Measurements from ENCODE around the gene UBR4. TPM values are rescaled to one million over a fixed set of nuclear protein-coding genes. Genes with fewer than 3 reads are reported as not detected.

The UBR4 gene
- total and polyA plus RNA-seq, 7 donors = 89.9 to 185 (median 118) TPM

DNA sequence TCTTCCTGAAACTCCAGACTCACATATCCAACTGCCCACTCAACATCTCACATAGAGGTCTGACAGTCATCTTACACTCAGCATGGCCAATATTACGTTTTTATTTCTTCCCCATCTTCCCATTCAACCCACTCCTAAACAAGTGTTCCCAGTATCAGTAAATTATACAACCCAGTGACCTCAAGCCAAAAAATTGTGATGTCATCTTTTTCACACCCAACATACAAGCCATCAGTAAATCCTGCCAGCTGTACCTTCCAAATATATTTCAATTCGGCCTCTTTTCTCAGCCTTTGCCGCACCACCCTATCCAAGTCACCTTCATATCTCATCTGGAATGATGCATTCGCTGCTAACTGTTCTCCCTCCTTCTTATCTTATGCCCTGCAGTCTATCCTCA lies 19.6 kb downstream of the UBR4 start:
- ATAC-seq = no peak
- no peaks in the 10 kb centered on the region for H3K9me3 ChIP-seq
- H3K4me1 ChIP-seq = no peaks in the 10 kb centered on the region
- H3K27ac ChIP-seq = no peak overlapping the region
- TF ChIP-seq, protein P1, sequence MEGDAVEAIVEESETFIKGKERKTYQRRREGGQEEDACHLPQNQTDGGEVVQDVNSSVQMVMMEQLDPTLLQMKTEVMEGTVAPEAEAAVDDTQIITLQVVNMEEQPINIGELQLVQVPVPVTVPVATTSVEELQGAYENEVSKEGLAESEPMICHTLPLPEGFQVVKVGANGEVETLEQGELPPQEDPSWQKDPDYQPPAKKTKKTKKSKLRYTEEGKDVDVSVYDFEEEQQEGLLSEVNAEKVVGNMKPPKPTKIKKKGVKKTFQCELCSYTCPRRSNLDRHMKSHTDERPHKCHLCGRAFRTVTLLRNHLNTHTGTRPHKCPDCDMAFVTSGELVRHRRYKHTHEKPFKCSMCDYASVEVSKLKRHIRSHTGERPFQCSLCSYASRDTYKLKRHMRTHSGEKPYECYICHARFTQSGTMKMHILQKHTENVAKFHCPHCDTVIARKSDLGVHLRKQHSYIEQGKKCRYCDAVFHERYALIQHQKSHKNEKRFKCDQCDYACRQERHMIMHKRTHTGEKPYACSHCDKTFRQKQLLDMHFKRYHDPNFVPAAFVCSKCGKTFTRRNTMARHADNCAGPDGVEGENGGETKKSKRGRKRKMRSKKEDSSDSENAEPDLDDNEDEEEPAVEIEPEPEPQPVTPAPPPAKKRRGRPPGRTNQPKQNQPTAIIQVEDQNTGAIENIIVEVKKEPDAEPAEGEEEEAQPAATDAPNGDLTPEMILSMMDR (IDR thresholded peaks at IDR 0.05) = no peak
- DNase-seq = no peak
- H3K27me3 ChIP-seq (ENCODE audit: insufficient read depth in 3 of 3, low read length in 2 of 3) = no peaks in the 10 kb centered on the region
- H3K36me3 ChIP-seq (ENCODE audit: insufficient read depth in 1 of 2, low read depth in 1 of 2) = peaks cover 17 to 100% of the 10 kb centered on the region in 2 donors
- intact Hi-C loops (cut with DNase I) = loop anchor here in 1 of 2 donors (5.0 kb wide), 2 partner anchors 38 to 78 kb away; no protein-coding TSS in a partner anchor
- no peak overlapping the region for H3K4me3 ChIP-seq
- WGBS, 3 donors = 82 to 92% (median 83%) methylated on average over 4 of the region's 4 CpGs

DNA sequence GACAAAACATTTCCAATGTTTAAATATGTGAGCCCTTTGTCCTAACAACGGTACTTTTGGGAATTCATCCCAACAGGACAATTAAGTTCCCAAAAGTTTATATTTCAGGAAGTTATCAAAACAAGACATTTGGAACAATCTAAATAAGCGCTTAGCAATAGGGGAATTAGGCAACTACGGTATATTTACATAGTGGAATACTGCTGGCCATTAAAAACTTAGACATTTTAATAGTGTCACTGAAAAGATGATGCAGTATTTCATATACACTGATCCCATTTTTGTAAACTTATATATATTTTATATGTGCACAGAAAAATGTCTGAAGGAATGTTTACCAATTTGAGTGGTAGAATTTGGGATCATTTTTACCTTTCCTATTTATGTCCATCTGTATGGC lies 20.8 kb downstream of the UBR4 start:
- no peak for DNase-seq
- H3K4me3 ChIP-seq = no peak overlapping the region
- H3K9me3 ChIP-seq = no peaks in the 10 kb centered on the region
- H3K4me1 ChIP-seq = no peaks in the 10 kb centered on the region
- no peak overlapping the region for H3K27ac ChIP-seq
- H3K27me3 ChIP-seq (ENCODE audit: insufficient read depth in 3 of 3, low read length in 2 of 3) = no peaks in the 10 kb centered on the region
- peaks cover 17 to 100% of the 10 kb centered on the region in 2 donors for H3K36me3 ChIP-seq (ENCODE audit: insufficient read depth in 1 of 2, low read depth in 1 of 2)
- intact Hi-C loops (cut with DNase I) = loop anchor here in 1 of 2 donors (5.0 kb wide), 1 partner anchor 67 kb away; no protein-coding TSS in a partner anchor
- WGBS, 3 donors = 87 to 90% (median 87%) methylated on average over 3 of the region's 3 CpGs
- TF ChIP-seq, protein P1 (IDR thresholded peaks at IDR 0.05) = no peak
- no peak for ATAC-seq

DNA sequence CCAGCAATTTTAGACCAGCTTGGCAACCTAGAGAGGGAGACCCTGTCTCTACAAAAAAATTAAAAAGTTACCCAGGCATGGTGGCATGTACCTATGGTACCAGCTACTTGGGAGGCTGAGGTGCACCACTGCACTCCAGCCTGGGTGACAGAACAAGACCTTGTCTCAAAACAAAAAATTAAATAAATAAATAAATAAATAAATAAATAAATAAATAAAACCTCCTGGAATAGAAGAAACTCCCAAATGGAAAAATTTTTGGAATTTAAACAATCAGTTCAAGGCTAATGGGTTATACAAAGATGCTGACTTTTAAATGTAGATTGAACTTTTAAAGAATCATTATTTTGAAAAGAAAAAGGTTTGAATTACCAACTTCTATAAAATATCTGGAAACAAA lies 22.2 kb downstream of the UBR4 start:
- no peaks in the 10 kb centered on the region for H3K27me3 ChIP-seq (ENCODE audit: insufficient read depth in 3 of 3, low read length in 2 of 3)
- H3K27ac ChIP-seq = no peak overlapping the region
- no peak overlapping the region for H3K4me3 ChIP-seq
- H3K9me3 ChIP-seq = no peaks in the 10 kb centered on the region
- TF ChIP-seq, protein P1 (IDR thresholded peaks at IDR 0.05) = no peak
- no peak for DNase-seq
- H3K4me1 ChIP-seq = no peaks in the 10 kb centered on the region
- intact Hi-C loops (cut with DNase I) = loop anchor here in 1 of 2 donors (5.0 kb wide), 1 partner anchor 66 kb away; no protein-coding TSS in a partner anchor
- peaks cover 17 to 100% of the 10 kb centered on the region in 2 donors for H3K36me3 ChIP-seq (ENCODE audit: insufficient read depth in 1 of 2, low read depth in 1 of 2)
- ATAC-seq = no peak

DNA sequence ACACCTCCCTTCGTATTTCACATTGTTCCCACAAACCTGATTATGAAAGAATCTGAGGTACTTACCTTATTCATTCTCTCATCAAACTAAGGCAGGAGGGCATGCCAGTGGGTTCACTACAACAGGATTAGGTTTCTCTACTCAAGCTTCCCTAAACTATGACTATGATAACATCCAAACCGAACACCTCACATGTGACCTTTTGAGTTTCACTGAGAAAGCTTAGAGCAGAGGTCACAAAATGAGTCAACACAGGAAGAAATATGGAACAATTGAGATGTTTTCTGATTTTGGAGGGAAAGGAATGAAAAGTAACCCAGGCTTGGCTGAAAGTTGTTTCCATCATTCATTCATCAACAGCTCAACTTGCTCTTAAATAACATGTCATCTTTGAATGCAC lies 24.1 kb downstream of the UBR4 start:
- no peak for ATAC-seq
- intact Hi-C loops (cut with DNase I) = loop anchor here in 1 of 2 donors (5.0 kb wide), 1 partner anchor 64 kb away; no protein-coding TSS in a partner anchor

More for the DNA sequence above, 24.1 kb downstream of the UBR4 start:
- Histone ChIP-seq H3K4me1 (no peaks in the 10 kb centered on the region), H3K4me3 (no peak overlapping the region), H3K27ac (no peak overlapping the region), H3K9me3 (no peaks in the 10 kb centered on the region), H3K36me3 (ENCODE audit: insufficient read depth in 1 of 2, low read depth in 1 of 2) (peaks cover 23 to 100% of the 10 kb centered on the region in 2 donors), H3K27me3 (ENCODE audit: insufficient read depth in 3 of 3, low read length in 2 of 3) (no peaks in the 10 kb centered on the region)
- 85 to 96% (median 93%) methylated on average over 2 of the region's 2 CpGs for WGBS, 3 donors
- TF ChIP-seq, protein P1 (IDR thresholded peaks at IDR 0.05) = no peak
- DNase-seq = no peak

All from psoas muscle (tissue), 8 donors.